HG02973 (cell line): ENCODE results near the gene CPSF6.
"Not testable (repeated sequence)": the region's sequence is repeated elsewhere in the genome, so short reads cannot be mapped to it uniquely, and the experiment has no call there.

ENCODE experiments used
- ATAC-seq: cut with Tn5 transposase; IDR thresholded peaks from one replicate; pipeline ENCODE4 v1.9.1; 2021; ENCODE audit warnings: moderate library complexity; ENCODE audit not compliant: unreplicated experiment

Gene CPSF6

GRCh38 chr12:69254862-69255261 is 15.5 kb downstream of the CPSF6 start:
- ATAC-seq = no peak

DNA sequence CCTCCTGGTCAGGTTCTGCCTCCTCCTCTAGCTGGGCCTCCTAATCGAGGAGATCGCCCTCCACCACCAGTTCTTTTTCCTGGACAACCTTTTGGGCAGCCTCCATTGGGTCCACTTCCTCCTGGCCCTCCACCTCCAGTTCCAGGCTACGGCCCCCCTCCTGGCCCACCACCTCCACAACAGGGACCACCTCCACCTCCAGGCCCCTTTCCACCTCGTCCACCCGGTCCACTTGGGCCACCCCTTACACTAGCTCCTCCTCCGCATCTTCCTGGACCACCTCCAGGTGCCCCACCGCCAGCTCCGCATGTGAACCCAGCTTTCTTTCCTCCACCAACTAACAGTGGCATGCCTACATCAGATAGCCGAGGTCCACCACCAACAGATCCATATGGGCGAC is 19.3 kb downstream of the CPSF6 start:
- ATAC-seq = no peak

DNA sequence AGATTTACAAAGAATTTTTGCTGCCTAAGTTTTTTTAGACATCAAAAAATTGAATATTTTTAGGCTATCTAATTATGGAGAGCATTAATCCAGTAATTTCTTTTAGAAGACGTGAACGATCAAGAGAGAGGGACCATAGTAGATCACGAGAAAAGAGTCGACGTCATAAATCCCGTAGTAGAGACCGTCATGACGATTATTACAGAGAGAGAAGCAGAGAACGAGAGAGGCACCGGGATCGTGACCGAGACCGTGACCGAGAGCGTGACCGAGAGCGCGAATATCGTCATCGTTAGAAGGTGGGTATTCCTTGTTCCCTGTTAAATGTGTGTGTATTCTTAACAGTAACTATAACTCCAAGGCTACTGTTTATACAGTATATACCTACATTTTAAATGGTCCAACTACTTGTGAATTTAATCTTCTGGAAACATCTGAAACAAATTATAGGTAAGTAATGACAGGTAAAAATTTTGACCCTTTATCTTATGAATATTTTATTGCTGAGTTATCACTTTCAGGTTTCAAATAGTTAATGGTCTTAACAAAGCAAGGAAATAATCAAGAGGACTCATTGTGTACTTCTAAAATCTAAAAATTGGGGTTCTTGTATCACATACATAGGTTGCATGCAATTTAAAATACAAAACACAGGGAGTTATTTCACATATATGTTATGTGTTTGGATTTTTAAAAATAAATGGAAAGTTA is 23.1 kb downstream of the CPSF6 start:
- ATAC-seq = no peak

DNA sequence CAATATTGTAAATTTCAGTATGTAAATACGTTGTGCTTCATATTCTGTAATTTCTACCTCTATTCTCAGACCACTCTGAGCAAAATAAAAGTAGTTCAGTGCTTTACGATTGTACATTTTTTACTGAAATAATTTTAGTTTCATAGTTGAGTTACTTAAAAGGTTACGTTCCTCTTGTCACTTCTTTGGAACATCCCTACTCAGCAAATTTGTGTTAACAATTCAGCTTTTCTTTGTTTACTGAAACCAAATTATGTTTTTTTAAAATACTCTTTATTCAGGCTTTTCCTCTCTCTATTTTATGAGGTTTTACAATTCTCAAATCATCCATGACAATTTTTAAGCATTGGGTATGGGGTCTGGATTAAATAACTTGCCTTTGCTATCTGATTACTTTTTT is 25.8 kb downstream of the CPSF6 start:
- no peak for ATAC-seq

GRCh38 chr12:69265633-69266032 is 26.3 kb downstream of the CPSF6 start:
- not testable (repeated sequence) for ATAC-seq

DNA sequence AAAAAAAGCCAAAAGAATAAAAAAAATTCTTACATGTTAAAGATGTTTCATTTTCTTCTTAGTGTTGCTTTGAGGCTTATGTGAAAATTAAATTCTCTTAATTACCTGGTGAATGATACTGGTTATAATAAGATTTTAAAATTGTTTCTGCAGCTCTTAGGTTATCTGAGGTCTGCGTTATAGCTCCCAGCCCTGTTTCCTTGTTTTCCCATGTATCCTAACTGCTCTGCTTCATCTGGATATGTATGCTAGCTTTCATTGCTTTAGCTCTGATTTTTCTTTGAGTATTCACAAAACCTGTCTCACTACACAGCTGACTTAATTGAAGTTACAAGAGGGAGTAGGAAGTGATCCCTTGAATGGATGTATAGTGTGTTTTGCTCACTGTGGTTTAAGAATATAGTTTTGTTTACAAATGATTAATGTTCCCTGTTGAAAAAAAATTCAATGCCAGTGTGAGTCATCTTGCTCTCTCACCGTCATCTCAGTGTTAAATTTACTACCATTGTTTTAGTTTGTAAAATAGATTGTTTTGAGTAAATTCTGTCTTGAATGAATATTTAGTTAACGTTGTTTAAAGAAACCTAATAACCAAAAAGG is 26.8 kb downstream of the CPSF6 start:
- ATAC-seq = no peak

DNA sequence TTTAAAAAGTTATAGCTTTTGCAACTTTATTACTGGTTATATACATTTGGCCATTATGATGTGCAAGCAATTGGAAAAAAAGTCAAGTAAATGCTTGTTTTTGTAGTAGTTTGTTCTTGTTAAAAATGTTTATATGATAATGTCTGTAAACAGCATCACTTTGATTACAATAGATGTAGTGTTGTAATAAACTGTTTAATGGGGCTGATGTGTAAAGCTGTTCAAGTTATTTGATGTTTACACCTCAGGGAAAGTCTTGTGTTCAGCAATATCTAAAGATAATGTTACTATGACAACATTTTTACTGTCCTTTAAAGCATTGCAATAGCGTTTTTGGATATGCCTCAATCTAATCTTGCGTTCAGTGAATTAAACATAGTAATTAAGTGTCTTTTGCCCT is 30.4 kb downstream of the CPSF6 start:
- ATAC-seq = no peak

DNA sequence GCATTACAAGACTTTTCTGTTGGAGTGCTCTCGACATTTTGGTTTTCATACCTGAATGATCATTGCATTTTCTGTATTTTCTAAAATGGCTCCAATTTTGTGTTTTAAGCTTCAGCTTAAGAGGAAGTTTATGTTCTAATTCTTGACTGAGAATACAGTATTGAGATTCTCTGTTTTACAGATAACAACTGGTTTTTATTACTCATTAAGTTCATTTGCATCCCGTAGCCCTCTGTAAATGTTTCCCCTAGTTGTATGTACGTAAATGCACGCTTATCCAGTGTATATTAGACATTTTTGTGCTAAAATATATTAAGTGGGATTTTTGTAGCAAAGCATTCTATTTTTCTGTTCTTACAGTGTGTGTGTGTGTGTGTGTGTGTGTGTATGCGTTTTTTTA is 33.1 kb downstream of the CPSF6 start:
- ATAC-seq = no peak

DNA sequence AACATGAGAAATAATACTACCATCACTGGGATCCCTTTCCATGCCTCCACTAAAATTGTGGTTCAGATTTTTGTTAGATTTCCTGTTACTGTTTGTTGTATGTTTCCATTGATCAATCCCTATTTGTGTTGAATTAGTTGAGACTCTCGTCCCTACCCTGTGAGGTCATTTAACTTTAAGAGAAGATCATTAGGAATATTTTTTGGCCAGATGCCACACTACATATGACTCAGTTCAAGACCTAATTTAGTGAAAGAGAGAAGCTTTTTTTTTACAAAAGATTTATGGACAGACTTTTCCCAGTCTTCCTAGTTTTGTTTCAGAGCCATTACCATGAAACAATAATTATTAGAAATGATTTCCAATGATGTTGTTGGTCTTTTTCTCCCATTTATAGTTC is 35.5 kb downstream of the CPSF6 start:
- ATAC-seq = no peak

GRCh38 chr12:69275471-69275891 is 36.1 kb downstream of the CPSF6 start:
- no peak for ATAC-seq

DNA sequence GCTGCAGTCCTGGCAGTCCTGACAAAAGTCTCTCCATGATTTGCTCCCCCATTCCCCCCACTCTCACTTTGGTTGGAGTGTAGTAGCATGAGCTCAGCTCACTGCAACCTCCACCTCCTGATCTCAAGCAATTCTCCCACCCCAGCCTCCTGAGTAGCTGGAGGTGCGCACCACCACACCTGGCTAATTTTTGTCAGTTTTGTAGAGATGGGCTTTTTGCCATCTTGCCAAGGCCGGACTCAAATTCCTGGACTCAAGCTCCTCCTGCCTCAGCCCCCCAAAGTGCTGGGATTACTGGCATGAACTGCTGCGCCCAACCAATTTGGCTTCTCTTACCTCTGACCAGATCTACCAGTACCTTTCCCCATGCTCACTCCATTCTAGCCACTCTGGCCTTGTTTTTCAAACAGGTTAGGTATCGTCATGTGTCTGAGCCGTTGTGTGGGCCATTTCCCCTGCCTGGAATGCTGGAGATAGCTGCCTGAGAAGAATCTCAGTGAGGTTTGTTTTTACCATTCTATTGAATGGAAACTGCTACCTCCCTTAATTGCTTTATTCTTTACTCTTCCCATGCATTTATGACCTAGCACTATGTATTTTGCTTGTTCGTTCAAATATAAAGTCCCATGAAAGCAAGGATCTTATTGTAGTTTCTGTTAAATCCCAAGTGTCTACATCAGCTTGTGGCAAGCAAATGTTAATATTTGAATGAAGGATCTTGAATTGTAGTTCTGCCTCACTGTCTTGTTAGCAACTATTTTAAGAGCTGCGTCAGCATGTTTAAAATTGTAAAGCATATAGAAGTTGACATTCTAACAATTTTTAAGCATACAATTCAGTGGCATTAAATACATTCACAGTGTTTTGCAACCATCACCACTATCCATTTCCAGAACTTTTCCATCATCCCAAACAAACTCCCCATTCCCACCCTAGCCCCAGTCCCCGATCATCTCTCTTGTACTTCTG is 39.7 kb downstream of the CPSF6 start:
- no peak for ATAC-seq

GRCh38 chr12:69284131-69284530 is 44.8 kb downstream of the CPSF6 start:
- no peak for ATAC-seq

DNA sequence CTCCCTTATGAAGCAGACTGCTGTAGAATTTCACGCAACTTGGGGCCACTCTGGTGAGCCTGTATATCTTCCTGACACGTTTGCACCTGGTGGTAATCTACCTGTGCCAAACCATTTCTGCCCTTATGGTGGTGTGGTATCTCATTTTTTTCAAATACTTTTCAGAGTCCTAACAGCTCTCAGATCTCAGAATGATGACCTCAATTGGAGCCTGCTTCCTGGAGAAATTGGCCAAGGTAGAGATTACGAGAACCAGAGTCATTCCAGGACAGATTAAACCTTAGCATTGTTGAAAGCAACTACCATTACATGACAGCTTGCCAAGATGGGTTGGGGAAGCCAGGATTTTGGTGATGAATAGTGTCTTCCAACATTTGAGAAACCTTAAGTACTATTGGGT is 48.2 kb downstream of the CPSF6 start:
- no peak for ATAC-seq

- ATAC-seq = peak; percentile 97
Observed at GRCh38 chr12:69290545-69291277, 51.3 kb downstream of the CPSF6 start.

DNA sequence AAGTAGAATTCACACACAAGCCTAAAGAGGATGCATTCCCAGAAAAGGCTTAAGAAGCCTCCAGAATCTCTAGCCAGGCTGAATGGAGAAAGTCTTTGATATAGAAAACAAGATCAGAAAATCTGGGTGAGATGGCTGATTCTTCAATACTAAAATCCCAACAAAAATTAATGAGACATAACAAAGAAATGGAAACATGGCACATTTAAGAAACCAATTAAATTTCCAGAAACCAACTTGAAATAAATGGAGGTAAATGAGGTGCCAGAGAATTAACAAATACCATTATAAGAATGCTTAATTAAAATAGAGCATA is 51.9 kb downstream of the CPSF6 start:
- no peak for ATAC-seq

DNA sequence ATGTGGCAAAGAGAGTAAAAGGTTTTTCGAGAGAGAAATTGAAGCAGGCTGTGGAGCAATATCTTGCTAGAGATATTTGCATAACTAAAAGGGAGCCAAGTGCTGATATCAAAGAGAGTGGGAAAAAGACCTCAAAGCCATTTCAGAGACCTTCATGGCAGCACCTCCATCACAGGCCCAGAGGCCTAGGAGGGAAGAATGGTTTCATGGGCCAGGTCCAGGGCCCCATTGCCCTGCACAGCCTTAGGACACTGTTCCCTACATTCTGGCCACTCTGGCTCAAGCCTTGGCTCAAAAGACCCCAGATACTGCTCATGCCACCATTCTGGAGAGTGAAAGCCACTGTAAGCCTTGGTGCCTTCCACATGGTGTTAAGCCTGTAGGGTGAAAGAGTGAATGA is 58.8 kb downstream of the CPSF6 start:
- ATAC-seq = no peak

DNA sequence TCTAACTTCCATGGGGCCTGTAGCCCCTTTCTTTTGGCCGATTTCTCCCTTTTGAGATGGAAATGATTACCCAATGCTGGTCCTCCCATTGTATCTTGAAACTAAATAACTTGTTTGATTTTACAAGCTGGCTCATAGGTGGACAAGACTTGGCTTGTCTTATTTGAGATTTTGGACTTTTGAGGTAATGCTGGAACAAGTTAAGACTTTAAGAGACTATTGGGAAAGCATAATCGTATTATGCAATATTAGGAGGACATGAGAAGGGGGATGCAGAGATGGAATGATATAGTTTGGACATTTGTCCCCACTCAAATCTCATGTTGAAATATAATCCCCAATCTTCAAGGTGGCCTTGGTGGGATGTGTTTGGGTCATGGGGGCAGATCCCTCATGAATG is 59.6 kb downstream of the CPSF6 start:
- ATAC-seq = no peak

DNA sequence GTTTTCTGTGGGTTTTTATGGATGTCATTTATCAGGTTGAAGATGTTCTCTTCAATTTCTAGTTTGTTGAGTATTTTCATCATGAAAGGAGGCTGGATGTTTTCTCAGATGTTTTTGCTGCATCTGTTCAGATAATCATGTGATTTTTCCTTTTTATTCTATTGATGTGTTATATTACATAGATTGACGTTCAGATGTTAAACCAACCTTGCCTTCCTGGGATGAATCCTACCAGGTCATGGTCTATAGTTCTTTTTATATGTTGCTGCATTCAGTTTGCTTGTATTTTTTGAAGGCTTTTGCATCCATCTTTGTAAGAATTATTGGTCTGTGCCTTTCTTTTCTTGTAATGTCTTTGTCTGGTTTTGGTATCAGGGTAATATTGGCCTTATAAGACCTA is 64.9 kb downstream of the CPSF6 start:
- no peak for ATAC-seq

- no peak for ATAC-seq
Observed at GRCh38 chr12:69309461-69309860, 70.1 kb downstream of the CPSF6 start.

- ATAC-seq = no peak
Observed at GRCh38 chr12:69313209-69313608, 73.8 kb downstream of the CPSF6 start.

- ATAC-seq = not testable (repeated sequence)
Observed at GRCh38 chr12:69316784-69317183, 77.4 kb downstream of the CPSF6 start.
